Stimulated activated CD8-positive, alpha-beta memory T cell treated with anti-CD3 and anti-CD28 coated beads, Interleukin-15, amount 100 ng/mL, for 1 hour (primary cell): ENCODE measurements around the gene BRAT1.
"Not testable (repeated sequence)": the region's sequence is repeated elsewhere in the genome, so short reads cannot be mapped to it uniquely, and the experiment has no call there.

Source experiments
- DNase-seq: peaks from one replicate; pipeline ENCODE4 v3.0.0-alpha.2; 2020; ENCODE audit warnings: low read depth

The BRAT1 gene

DNA sequence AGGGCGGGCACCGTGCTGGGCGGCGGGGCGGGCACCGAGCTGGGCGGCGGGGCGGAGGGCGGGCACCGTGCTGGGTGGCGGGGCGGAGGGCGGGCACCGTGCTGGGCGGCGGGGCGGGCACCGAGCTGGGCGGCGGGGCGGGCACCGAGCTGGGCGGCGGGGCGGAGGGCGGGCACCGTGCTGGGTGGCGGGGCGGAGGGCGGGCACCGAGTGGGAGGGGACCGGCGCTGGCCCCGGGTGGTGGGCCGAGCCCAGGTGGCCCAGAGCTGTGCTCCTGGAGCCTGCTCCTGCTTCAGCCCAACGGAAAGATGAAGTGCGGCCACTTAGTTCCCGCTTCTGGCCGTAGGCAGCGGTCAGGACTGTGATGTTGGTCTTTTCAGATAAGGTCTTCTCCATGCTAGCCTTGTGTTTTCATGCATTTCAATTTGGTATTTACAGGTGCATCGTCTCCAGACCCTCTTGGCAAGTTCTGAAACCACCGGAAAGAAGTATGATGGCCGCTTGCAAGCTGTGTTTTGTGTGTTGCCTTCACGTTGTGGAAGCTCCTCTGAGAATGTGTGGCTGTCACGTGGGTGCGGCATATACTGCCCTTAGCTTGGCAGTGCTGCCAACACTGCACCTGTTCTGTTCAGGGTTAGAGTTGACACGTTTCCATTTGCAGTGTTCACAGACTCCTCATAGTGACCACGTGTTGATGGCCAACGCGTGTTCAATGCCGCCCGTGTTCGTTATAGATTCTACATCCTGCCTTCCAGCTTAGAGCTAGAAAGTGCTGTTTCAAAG, 28.7 kb upstream of the BRAT1 start:
- no peak for DNase-seq

DNA sequence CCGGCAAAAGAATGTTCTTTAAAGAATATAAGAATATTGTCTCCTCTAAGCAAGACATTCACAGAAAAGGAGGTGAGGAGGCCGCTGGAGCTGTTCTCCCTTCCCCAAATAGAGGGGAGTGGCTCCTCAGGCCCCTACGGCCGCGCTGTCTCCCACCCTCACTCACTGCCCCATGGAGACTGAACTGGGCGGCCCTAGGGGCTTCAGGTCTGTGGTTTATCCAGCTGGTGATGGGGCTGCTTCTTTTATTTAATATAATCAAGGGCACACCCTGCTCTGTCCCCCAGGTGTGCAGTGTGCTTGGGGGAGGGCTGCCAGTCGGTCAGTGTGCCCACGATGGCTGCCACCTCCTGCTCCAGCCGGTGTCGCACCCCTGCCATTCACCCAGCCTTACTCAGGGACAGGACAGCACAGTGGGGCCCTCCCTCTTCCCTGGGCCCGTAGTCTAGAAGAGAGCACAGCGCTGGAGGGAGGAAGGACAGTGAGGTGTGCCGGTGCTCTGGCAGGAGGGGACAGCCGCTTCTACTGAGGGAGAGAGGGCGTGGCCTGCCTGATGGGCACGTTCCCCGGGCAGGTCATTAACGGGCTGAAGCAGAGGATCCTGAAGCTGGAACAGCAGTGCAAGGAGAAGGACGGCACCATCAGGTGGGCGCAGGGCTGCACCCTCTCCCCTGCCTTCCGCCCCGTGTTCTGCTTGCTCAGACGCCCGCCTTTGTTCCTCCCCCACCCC, 26.8 kb upstream of the BRAT1 start:
- DNase-seq: no peak

DNA sequence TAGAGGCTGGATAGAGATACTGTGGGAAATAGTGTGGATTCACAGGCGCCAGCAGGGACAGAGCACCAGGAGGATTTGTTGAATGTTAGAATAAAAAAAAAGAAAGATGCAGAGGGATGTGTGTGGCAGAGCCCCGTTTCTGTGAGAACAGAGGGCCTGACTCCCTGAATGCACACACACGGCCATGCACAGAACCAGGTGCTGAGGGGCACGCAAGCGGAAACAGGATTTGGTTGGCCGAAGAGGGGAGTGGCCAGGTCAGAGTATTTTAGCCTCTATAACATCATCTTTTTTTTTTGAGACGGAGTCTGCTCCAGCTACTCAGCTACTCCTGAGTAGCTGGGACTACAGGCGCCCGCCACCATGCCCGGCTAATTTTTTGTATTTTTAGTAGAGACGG, 25.3 kb upstream of the BRAT1 start:
- no peak for DNase-seq

DNA sequence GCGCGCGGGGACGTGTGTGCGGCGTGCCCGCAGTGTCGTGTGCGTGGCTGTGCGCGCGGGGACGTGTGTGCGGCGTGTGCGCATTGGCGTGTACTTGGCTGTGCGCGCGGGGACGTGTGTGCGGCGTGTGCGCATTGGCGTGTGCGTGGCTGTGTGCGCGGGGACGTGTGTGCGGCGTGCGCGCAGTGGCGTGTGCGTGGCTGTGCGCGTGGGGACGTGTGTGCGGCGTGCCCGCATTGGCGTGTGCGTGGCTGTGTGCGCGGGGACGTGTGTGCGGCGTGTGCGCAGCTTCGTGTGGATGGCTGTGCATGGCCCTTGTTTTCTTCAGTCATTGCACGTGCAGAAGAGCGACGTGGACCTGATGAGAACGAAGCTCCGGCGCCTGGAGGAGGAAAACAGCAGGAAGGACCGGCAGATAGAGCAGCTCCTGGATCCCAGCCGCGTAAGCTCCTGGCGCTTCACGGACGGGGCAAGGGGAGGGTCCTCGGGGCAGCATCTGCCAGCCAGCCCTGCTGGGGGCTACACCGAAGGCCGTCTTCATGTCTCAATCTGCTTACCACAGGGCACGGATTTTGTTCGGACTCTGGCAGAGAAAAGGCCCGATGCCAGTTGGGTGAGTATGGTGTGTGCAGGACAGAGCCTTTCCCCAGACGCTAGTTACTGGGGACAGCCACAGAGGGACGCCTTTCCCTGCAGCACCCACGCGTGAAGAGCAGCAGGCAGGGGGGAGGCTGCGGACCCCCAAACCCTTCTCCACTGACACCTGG, 22.8 kb upstream of the BRAT1 start:
- no peak for DNase-seq

DNA sequence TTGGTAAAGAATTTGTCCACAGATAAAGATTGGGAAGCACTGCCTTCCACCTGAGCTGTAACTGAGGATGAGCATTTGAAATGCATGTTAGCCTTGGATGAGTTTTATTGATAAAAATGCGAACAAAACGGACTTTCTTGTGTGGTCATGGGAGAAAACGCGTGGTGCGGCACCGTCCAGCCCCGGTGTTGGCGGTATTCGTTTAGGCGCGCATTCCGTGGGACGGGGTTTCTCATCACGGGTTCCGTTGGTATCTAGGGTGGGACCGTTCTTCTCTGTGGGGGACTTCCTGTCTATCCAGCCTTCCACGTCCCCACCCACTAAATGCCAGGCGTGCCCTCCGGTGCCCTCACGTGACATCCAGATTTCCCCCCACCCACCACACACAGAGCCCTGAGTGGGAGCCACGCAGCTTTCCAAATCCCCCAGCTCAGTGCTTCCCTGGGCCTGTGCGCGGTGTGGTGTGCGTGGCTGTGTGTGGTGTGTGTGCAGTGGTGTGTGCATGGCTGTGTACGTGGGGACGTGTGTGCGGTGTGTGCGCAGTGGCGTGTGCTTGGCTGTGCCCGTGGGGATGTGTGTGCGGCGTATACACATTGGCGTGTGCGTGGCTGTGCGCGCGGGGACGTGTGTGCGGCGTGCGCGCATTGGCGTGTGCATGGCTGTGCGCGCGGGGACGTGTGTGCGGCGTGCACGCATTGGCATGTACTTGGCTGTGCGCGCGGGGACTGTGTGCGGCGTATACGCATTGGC, 21.6 kb upstream of the BRAT1 start:
- no peak for DNase-seq

DNA sequence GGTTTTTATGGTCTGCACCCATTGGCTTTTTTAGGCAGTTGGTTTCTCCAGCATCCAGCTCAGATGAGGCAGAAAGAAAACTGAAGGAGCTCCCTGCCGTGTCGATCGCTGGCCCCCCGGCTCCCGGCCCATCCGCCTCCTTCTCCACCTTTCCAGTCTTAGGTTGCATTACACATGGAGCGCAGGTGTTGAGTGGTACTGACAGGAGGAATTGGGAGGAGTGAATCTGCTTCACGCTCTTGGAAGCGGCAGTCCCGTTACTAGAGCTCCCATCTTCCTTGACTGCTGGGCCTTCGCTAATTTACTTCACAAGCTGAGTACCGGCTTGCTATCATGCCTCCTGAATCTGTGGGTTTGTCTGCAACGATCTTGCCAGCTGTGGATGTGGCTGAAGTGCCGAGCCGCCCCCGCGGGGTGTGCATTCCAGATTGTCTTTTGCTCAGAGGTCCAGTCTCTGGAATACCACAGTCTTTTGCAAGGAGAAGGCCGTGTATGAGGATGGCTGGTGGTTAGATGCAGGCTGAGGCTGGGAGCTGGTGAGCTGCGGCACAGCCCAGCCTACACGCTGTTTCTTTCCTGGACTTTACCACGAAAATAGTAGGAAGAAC, 20.5 kb upstream of the BRAT1 start:
- DNase-seq: no peak

DNA sequence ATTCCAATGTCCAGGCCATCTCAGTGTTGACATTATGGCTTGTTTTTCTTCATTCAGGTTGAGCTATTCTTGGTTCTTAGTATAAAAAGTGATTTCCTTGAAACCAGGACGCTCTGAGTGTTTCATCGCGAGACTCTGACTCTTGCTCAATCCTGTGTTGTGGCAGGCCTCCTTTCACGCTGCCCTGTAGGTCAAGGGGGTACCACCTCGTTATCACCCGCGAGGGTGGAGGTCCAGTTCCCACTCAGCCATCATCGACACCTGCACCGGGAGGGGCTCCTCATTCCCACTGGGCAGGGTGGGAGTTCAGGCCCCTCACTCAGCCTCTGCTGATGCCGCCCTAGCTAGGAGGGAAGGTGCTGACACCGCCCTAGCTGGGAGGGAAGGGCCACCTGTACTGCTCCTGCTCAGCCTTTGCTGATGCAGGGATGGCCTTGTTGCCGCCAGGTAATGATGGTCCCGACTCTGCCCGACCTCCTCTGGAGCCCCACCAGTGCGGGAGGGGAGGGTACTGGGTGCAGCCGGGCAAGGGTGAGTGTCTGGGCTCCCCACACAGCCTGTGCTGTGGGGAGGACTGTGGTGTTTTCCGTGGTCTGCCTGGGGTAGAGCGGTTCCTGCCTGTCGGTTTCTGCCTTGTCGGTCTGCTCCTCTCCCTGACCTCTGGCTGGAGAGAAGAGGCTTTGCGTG, 19.9 kb upstream of the BRAT1 start:
- DNase-seq: no peak

DNA sequence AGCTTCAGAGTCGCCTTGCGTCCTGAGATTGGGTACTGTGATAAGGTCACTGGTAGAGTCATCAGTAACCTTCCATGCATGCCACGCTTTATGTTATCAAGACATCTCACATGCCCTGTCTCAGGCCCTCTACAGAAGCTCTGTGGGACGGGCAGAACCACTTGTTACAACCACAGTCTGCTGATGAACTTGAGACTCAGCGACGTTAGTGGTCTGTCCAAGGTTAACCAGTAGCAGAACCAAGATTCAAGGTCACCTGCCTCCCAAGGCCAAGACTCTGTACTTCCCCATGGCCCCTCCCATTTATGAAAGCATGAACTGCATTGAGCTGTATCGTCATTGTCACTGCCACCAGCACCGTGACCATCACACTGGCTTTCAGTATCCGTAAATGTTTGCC, 18.4 kb upstream of the BRAT1 start:
- no peak for DNase-seq

DNA sequence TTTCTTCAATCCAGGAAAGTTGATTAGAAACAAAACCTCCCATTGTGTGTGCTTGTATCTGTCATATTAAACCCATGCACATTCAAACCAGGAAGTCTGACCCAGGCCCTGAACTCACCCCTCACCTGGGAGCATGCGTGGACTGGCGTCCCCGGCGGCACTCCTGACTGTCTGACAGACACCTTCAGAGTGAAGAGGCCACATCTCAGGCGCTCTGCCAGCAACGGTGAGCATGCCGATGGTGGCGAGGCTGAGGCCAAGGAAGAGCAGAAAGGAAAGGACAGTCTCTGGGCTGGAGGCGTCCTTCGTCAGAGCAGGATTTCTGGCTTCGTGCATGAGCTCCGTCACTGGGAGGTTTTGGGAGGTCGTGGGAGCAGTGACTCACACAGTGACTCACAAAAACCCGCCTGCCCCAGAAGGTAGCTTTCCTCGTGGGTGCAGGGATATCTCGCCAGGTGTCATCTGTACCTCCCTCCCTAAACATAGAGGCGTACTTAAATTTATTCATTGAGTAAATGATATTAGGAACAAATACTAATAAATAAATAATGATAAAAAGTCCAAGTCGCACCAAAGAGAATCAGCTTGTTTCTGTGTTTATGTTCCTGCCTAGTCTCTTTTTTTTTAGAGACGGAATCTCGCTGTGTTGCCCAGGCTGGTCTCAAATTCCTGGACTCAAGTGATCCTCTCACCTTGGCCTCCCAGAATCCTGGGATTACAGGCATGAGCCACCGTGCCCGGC, 16.9 kb upstream of the BRAT1 start:
- DNase-seq: no peak

DNA sequence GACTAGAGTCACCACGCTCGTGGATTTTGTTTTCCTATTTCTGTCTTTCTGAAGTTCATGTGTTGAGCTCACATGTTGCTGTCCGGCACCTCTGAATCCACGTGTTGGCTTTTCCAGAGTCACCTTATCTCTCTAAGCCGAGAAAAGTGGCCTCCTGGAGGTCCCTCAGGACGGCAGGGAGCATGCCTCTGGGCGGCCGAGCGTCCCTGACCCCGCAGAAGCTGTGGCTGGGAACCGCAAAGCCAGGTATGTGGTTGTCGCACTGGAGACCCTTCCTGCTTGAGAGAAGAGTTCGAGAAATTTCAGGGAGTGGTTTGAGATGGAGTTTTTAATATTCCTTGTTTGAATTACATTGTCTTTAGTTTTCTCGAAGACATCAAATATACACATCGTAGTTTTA, 16.1 kb upstream of the BRAT1 start:
- no peak for DNase-seq

DNA sequence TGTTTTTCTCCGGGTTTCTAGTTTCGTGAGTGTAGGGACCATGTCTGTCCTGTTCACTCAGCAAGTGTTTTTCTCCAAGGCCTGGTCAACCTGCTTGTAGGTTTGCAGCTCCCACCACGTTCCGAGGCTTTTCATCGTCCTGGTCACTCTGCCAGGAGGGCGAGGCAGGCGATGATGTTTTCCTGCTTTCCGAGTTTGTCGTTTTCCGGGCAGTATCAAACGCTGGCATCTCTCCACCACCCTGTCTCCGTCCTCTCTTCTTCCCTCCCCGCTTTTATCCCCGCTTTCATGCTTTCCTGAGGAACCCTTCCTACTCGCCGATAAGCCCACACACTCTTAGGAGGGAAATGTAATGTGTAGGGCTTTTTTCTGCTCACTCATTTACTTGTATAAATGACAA, 14.7 kb upstream of the BRAT1 start:
- no peak for DNase-seq

DNA sequence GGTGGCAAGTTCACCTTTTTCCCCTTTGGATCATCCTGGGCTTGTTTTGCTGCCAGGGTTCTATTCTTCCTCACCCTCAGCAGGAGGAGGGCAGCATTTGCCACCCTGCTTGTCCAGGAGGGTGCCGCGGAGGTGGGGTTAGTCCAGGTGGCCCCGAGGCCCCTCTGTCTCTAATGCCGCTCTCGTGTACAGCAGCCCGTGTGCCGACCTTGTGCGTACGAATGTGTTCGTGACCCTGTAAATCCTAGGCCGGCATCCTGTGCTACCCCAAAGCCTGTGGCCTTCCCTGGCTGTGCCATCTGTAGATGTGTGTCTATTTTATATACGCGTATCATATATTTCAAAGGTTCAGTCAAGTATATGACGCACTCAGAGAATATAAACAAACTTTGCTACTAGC, 14.1 kb upstream of the BRAT1 start:
- DNase-seq: no peak

DNA sequence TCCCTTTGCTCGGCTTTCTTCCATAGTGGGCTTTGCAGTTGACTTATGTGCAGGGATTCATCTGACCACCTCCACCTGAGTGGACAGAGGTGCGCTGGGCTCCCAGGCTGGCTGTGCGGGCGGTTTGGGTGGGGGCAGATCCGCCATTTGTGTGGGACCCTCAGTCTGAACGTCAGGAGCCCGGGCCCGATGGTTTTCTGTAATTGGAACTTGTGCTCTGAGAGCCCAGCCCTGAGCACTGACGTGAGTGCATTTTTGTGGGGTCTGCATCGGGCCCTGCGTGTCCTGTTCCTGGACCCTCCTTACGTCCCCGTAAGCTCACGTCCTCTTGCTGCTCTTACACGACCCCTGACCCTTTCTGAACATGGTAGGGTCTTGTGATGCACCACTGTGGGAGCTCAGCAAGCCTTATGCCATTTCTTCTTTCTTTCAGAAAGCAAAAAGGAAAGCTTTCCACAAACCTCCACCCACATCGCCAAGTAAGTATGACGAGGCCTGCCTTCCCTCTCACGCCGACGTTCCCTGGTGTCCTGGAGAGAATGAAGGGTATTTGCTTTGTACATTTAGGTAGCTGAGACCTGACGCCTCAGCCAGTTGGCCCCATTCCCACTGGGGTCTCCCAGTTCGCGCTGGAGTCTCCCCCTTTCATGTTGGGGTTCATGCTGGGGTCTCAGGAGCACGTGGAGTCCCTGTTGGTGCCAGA, 13.3 kb upstream of the BRAT1 start:
- no peak for DNase-seq

DNA sequence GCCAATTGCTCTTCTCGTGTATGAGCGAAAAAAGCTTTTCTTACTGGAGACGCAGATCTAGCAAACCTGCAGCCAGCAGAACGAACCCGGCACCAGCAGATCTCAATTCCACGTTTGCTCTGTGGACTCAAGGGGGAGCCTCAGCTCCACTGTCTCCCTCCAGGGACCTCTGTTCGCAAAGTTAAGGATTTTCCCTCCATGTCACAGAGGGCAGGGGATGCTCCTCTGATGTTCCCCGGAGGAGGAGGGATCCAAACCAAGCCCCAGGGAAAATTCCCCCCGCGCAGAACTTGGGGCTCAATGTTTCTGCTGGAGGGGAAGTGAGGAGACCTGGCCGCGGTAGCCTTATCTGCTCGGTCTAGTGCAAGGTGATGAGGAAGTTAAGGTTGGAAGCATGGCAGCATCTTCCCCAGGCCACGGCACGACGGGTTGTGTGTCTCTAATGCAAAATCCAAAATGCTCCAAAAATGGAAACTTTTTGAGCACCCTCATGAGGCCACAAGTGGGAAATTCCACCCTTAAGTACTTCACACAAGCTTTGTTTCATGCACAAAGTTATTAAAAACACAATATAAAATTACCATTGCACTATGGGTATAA, 12.5 kb upstream of the BRAT1 start:
- DNase-seq: no peak

DNA sequence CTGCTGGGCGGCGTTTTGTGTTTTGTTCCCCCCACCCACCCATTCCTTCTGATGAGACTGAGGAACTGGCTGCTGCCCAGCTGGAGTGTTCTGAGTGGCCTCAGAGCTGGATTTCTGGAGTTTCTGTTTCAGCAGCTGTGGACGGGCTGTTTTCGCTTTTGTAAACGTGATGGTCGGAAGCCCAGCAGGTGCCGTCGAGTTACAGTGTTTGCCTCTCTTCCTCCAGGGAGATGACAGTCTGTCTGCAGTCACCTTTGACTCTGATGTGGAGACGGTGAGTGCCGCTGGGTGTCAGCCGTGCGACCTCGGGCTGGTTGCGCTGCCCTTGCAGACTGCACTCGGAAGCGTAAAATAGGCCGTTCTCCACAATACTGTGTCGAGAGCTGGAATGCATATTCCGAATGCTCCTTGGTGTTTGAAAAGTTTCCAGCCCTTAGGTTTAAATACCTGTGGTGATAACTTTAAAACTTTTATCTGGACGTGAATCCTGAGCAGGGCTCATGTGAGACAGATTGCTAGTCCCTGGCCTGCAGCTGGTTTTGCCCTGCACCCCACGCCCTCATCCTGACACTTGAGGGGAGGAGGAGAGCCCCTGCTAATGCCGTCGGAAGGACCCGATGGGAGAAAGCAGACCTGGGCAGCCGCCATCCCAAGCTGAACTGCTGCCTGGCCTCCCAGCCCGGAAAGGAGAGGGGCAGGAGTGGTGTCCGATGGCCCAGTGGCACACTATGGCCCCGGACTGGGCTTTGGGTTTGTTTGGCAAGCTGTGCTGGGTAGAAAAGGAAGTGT, 11.8 kb upstream of the BRAT1 start:
- no peak for DNase-seq

DNA sequence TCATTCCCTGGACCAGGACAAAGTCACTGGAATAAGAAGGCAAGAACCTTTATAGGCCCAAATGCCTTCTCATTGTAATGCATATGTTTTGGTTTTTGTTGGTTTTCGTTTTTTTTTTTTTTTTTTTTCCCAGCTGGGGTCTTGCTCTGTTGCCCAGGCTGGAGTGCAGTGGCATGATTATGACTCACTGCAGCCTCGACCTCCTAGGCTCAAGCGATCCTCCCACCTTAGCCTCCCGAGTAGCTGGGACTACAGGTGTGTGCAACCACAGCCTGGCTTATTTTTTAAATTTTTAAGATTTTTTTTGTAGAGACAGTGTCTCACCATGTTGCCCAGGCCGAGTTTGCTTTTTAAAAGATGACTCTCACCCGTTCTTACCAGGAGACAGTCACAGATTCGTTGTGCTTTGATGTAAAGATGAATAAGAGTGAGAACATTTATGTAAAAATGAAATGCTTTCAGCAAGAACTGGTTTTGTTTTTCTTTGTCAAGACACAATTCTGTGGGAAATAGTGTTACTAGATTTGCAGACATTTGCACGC, 11.1 kb upstream of the BRAT1 start:
- no peak for DNase-seq

DNA sequence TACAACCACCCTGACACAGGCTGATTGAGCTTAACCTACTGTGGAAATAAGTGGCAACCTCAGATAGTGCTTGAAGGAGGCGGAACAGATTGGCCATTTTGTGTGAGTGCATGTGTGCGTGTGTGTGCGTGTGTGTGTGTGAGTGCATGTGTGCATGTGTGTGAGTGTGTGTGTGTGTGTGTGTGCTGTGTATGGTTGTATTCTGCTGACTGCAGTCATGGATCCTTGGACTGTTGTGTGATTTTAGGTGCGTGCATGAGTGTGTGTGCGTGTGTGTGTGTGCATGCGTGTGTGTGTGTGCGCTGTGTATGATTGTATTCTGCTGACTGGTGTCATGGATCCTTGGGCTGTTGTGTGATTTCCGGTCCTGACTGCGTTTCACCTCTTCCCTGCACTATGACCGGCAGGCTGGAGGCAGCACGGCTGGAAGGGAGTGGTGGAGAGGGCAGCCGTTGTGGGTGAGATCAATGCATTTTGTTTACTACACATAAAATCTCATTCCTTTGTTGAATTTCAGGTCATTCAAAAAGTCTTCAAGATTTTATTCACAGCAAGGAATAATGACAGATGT, 9.7 kb upstream of the BRAT1 start:
- DNase-seq: no peak

DNA sequence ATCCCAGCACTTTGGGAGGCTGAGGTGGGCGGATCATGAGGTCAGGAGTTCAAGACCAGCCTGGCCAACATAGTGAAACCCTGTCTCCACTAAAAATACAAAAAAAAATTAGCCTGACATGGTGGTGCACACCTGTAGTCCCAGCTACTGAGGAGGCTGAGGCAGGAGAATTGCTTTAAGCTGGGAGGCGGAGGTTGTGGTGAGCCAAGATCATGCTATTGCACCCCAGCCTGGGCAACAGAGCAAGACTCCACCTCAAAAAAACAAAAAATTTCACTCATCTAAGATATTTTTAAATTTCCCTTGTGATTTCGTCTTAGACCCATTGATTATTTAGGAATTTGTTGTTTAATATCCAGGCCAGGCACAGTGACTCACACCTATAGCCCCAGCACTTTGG, 8.6 kb upstream of the BRAT1 start:
- not testable (repeated sequence) for DNase-seq
